GM12878 (cell line): ENCODE results near the gene GPBP1. TPM values are rescaled to one million over a fixed set of nuclear protein-coding genes. Genes with fewer than 3 reads are reported as not detected.

Source experiments
- ATAC-seq: fragments of 200-7000 bp; cut with Tn5 transposase; 3 replicates; pipeline ENCODE4 v1.9.1; 2020; ENCODE audit warnings: mild to moderate bottlenecking, moderate library complexity
- BruUV-seq: library from RNA; stranded (reverse); fragments of 400-500 nt; replicated peaks from 2 replicates; lab custom pipeline; 2021; lab: Mats Ljungman, UMichigan
- CTCF ChIA-PET: fragments of 300-600 bp; sonication (Branson Sonifier 250); formaldehyde crosslinking; extraction: SDS; loops from one replicate; lab custom pipeline; 2021; ENCODE audit warnings: inconsistent platforms; lab: Yijun Ruan, JAX
- POLR2A ChIA-PET: fragments of 350-600 bp; formaldehyde crosslinking; extraction: SDS; loops from one replicate; lab custom pipeline; 2021; ENCODE audit warnings: inconsistent platforms; lab: Charles Lee
- RAD21 ChIA-PET: fragments of 300-600 bp; sonication (Branson Sonifier 250); formaldehyde crosslinking; loops from one replicate; lab custom pipeline; 2023; ENCODE audit warnings: antibody characterized with exemption; ENCODE audit not compliant: unreplicated experiment; lab: Charles Lee
- SMC1A ChIA-PET: fragments of 300-600 bp; sonication (Branson Sonifier 250); formaldehyde crosslinking; loops from one replicate; lab custom pipeline; 2023; ENCODE audit not compliant: unreplicated experiment, uncharacterized antibody; lab: Charles Lee
- DNase-seq: peaks from one replicate; pipeline ENCODE4 v3.0.0-alpha.2; 2011; ENCODE audit warnings: low read depth, low spot score
- FAIRE-seq: peaks from 3 replicates; lab custom pipeline; 2011; peaks lifted over from hg19 to GRCh38; lab: Jason Lieb, UNC
- H2AFZ ChIP-seq: 2 replicates; pipeline ENCODE4 v1.6.0; 2011; ENCODE audit warnings: low read depth, low read length, control low read depth; ENCODE audit not compliant: control insufficient read depth
- H3K27ac ChIP-seq: 2 replicates; pipeline ENCODE4 v1.5.1; 2011; ENCODE audit warnings: control low read depth; ENCODE audit not compliant: control insufficient read depth, insufficient read depth
- H3K27me3 ChIP-seq, 2 experiments: replicated peaks in 1 of 2; 2 replicates each; pipeline versions ENCODE4 v1.6.0 to v1.6.1; 2011; ENCODE audit warnings: low read length in 1 of 2; ENCODE audit not compliant: control insufficient read depth in 2 of 2, insufficient read depth in 2 of 2
- H3K36me3 ChIP-seq, 2 experiments: 2 replicates each; pipeline ENCODE4 v1.5.1; 2011; ENCODE audit warnings: low read length in 1 of 2; ENCODE audit not compliant: control insufficient read depth in 2 of 2, insufficient read depth in 2 of 2
- H3K4me1 ChIP-seq: 2 replicates; pipeline ENCODE4 v1.6.1; 2011; ENCODE audit warnings: mild to moderate bottlenecking, low read length, moderate library complexity, mixed read lengths; ENCODE audit not compliant: control insufficient read depth, insufficient read depth
- H3K4me2 ChIP-seq: 2 replicates; pipeline ENCODE4 v1.6.0; 2011; ENCODE audit warnings: control low read depth; ENCODE audit not compliant: control insufficient read depth, insufficient read depth
- H3K4me3 ChIP-seq: fragments of 200-600 bp; sonication (generic); 2 replicates; pipeline ENCODE4 v1.5.1; 2016
- H3K79me2 ChIP-seq: 2 replicates; pipeline ENCODE4 v1.6.0; 2011; ENCODE audit warnings: low read length; ENCODE audit not compliant: control insufficient read depth, insufficient read depth
- H3K9ac ChIP-seq: 2 replicates; pipeline ENCODE4 v1.8.0; 2011; ENCODE audit warnings: low read length, control low read depth, mixed read lengths; ENCODE audit not compliant: control insufficient read depth, insufficient read depth
- H3K9me3 ChIP-seq: replicated peaks from 3 replicates; pipeline ENCODE4 v1.5.1; 2011; ENCODE audit warnings: mild to moderate bottlenecking, low read length; ENCODE audit not compliant: control insufficient read depth, insufficient read depth
- H4K20me1 ChIP-seq: 2 replicates; pipeline ENCODE4 v1.6.0; 2011; ENCODE audit not compliant: control insufficient read depth, insufficient read depth
- CREB1 ChIP-seq: IDR thresholded peaks from 2 replicates; pipeline ENCODE4 v1.6.1; 2012; ENCODE audit warnings: low read depth, mild to moderate bottlenecking, inconsistent platforms
- CREM ChIP-seq: IDR thresholded peaks from 2 replicates; pipeline ENCODE4 v1.6.1; 2014; ENCODE audit warnings: antibody characterized with exemption, low read depth
- RAD21 ChIP-seq: IDR thresholded peaks from 2 replicates; pipeline ENCODE4 v1.6.1; 2011; ENCODE audit warnings: mild to moderate bottlenecking, low read depth, low read length, moderate library complexity; ENCODE audit not compliant: insufficient read depth
- RELA ChIP-seq: fragments of 450-650 bp; IDR thresholded peaks from 2 replicates; pipeline ENCODE4 v1.8.0; 2014; ENCODE audit warnings: borderline replicate concordance; ENCODE audit not compliant: partially characterized antibody
- SMC3 ChIP-seq: IDR thresholded peaks from 2 replicates; pipeline ENCODE4 v1.6.1; 2011; ENCODE audit warnings: low read length, improper control_type of control experiment, borderline replicate concordance
- SP1 ChIP-seq: IDR thresholded peaks from one replicate; pipeline ENCODE4 v1.6.1; 2011; ENCODE audit warnings: low read depth, low read length
- WGBS: methylation state at CpG from one replicate; pipeline ENCODE4 v1.1.6; 2016; ENCODE audit warnings: low lambda C conversion rate; ENCODE audit not compliant: insufficient replicate concordance, insufficient coverage; ENCODE audit errors: missing lambda C conversion rate; 5-methylcytosine and 5-hydroxymethylcytosine counted together
- in situ Hi-C: fragments of 300-500 bp; cut with MboI; formaldehyde crosslinking; loops from 9 replicates; pipeline ENCODE4 v1.14.3; 2018; ENCODE audit warnings: mixed read lengths
- intact Hi-C: fragments of 100-400 bp; cut with micrococcal nuclease; formaldehyde crosslinking; loops from one replicate; pipeline ENCODE4 v1.14.2; 2022; ENCODE audit not compliant: unreplicated experiment
- polyA plus RNA-seq, 11 experiments: library from polyadenylated mRNA; depleted of rRNA in 4 of 11; unstranded in 6 of 11; stranded (reverse) in 5 of 11; fragments of >200 nt; fragmentation: Nextera tagmentation in 4 of 11; fragmentation: Illumina TruSeq in 1 of 11; extraction: Ambion mirVana in 4 of 11; extraction: Trizol in 1 of 11; gene quantifications; 1 replicate in 1 of 11; 2 replicates in 10 of 11; pipeline versions ENCODE4 v1.2.1 to v1.2.3, GENCODE V29; 2011 to 2016; ENCODE audit warnings: inconsistent platforms in 2 of 11, missing spikeins in 2 of 11, low read depth in 1 of 11
- total RNA-seq, 4 experiments: library from RNA; depleted of rRNA in 3 of 4; stranded (reverse); fragments of >200 nt in 3 of 4; fragmentation: Illumina TruSeq in 1 of 4; extraction: Trizol in 1 of 4; gene quantifications; 2 replicates each; pipeline versions ENCODE4 v1.2.1 to v1.2.3, GENCODE V29; 2013 to 2021
- TF ChIP-seq, protein P1 (sequence below): IDR thresholded peaks from 2 replicates; pipeline ENCODE4 v1.6.1; 2011; ENCODE audit warnings: mild to moderate bottlenecking, low read depth, low read length, moderate library complexity; ENCODE audit not compliant: insufficient replicate concordance
- TF ChIP-seq, protein P2 (sequence below), 3 experiments: IDR thresholded peaks in 2 of 3; conservative IDR thresholded peaks in 1 of 3; 2 replicates each; pipeline ENCODE4 v1.5.1; 2011; ENCODE audit warnings: low read depth in 3 of 3, low read length in 3 of 3, mild to moderate bottlenecking in 3 of 3, control low read depth in 2 of 3, moderate library complexity in 2 of 3, inconsistent platforms in 1 of 3, mixed read lengths in 1 of 3; ENCODE audit not compliant: control insufficient read depth in 2 of 3, insufficient read depth in 1 of 3; ENCODE audit errors: extremely low read depth in 1 of 3
- TF ChIP-seq, protein P3 (sequence below): fragments of 450-650 bp; IDR thresholded peaks from 2 replicates; pipeline ENCODE4 v1.6.1; 2017; ENCODE audit warnings: low read depth, mild to moderate bottlenecking, moderate library complexity

GPBP1 gene
- total and polyA plus RNA-seq, 10 of the 15 experiments (the other 5 are each of a cell fraction or from before 2014, with no cell fraction given) = 27.0 to 96.2 (median 55.4) TPM

- no TSS peak for BruUV-seq
- CTCF ChIA-PET = interaction anchor here (0.5 to 4.8 kb wide), 50 partner anchors 9 to 1551 kb away, joined by 3 to 76 read pairs (median 4); partner anchors contain the start of gene PLK2
- ATAC-seq = peak; percentile 94
Measured at GRCh38 chr5:57298295-57298984, 124.6 kb downstream of the GPBP1 start.

More at GRCh38 chr5:57298295-57298984, 124.6 kb downstream of the GPBP1 start:
- H3K4me2 ChIP-seq = 0 out of 2 replicates have a peak overlapping the region, but pooled peaks have one; percentile 54
- intact Hi-C loops = loop anchor here (1.0 to 5.0 kb wide), 5 partner anchors 134 to 1164 kb away; no protein-coding TSS in a partner anchor
- peak; percentile 65 for TF ChIP-seq RELA
- TF ChIP-seq RAD21 = peak; percentile 72
- peak; percentile 73 for TF ChIP-seq SMC3
- TF ChIP-seq, protein P1, sequence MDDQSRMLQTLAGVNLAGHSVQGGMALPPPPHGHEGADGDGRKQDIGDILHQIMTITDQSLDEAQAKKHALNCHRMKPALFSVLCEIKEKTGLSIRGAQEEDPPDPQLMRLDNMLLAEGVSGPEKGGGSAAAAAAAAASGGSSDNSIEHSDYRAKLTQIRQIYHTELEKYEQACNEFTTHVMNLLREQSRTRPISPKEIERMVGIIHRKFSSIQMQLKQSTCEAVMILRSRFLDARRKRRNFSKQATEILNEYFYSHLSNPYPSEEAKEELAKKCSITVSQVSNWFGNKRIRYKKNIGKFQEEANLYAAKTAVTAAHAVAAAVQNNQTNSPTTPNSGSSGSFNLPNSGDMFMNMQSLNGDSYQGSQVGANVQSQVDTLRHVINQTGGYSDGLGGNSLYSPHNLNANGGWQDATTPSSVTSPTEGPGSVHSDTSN = no peak
- 0 out of 2 replicates have a peak, but pooled peaks have one; percentile 13 for TF ChIP-seq CREB1
- TF ChIP-seq, protein P2, sequence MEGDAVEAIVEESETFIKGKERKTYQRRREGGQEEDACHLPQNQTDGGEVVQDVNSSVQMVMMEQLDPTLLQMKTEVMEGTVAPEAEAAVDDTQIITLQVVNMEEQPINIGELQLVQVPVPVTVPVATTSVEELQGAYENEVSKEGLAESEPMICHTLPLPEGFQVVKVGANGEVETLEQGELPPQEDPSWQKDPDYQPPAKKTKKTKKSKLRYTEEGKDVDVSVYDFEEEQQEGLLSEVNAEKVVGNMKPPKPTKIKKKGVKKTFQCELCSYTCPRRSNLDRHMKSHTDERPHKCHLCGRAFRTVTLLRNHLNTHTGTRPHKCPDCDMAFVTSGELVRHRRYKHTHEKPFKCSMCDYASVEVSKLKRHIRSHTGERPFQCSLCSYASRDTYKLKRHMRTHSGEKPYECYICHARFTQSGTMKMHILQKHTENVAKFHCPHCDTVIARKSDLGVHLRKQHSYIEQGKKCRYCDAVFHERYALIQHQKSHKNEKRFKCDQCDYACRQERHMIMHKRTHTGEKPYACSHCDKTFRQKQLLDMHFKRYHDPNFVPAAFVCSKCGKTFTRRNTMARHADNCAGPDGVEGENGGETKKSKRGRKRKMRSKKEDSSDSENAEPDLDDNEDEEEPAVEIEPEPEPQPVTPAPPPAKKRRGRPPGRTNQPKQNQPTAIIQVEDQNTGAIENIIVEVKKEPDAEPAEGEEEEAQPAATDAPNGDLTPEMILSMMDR (IDR thresholded peaks at IDR 0.05 in 2 of 3, conservative IDR thresholded peaks at IDR 0.05 in 1 of 3; ENCODE audit: control insufficient read depth in 2 of 3, extremely low read depth in 1 of 3, insufficient read depth in 1 of 3, low read depth in 3 of 3, low read length in 3 of 3) = peak; percentile 75 to 81 (median 76)
- TF ChIP-seq SP1 = no peak
- peak; percentile 51; the same call in 1 of the 2 replicates for TF ChIP-seq CREM
- TF ChIP-seq, protein P3, sequence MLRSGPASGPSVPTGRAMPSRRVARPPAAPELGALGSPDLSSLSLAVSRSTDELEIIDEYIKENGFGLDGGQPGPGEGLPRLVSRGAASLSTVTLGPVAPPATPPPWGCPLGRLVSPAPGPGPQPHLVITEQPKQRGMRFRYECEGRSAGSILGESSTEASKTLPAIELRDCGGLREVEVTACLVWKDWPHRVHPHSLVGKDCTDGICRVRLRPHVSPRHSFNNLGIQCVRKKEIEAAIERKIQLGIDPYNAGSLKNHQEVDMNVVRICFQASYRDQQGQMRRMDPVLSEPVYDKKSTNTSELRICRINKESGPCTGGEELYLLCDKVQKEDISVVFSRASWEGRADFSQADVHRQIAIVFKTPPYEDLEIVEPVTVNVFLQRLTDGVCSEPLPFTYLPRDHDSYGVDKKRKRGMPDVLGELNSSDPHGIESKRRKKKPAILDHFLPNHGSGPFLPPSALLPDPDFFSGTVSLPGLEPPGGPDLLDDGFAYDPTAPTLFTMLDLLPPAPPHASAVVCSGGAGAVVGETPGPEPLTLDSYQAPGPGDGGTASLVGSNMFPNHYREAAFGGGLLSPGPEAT = peak; percentile 88
- ChIA-PET RAD21 (interaction anchor here (0.9 to 3.5 kb wide), 15 partner anchors 14 to 1168 kb away, joined by 3 to 42 read pairs (median 3); partner anchors contain the start of gene PLK2), POLR2A (interaction anchor here (0.7 kb wide), 1 partner anchor 28 kb away, joined by 3 read pairs; no protein-coding TSS in a partner anchor), SMC1A (interaction anchor here (0.7 to 4.8 kb wide), 25 partner anchors 9 to 1166 kb away, joined by 3 to 37 read pairs (median 4); partner anchors contain the start of gene PLK2)
- DNase-seq (peak; percentile 34), FAIRE-seq (no peak)
- no peaks in the 10 kb centered on the region for H3K9me3 ChIP-seq
- in situ Hi-C loops = no loop called here
- no peak overlapping the region for H3K27ac ChIP-seq
- H4K20me1 ChIP-seq = no peaks in the 10 kb centered on the region
- H3K4me3 ChIP-seq = 0 out of 2 replicates have a peak overlapping the region, but pooled peaks have one; percentile 18
- H3K79me2 ChIP-seq = no peaks in the 10 kb centered on the region
- H3K27me3 ChIP-seq = no peaks in the 10 kb centered on the region
- no peak overlapping the region; the same call in 1 of the 2 replicates for H2AFZ ChIP-seq
- WGBS = 26% methylated on average over 6 of the region's 6 CpGs
- H3K4me1 ChIP-seq = peaks cover 6% of the 10 kb centered on the region
- no peaks in the 10 kb centered on the region for H3K36me3 ChIP-seq
- no peak overlapping the region; the same call in 1 of the 2 replicates for H3K9ac ChIP-seq
